ELF-1 (cell line): Measurements from ENCODE around the gene BGN.

Experiments used
- DNase-seq: peaks from one replicate; pipeline ENCODE4 v3.0.0-alpha.2; 2016; ENCODE audit warnings: low read depth, low spot score

The BGN gene

DNA sequence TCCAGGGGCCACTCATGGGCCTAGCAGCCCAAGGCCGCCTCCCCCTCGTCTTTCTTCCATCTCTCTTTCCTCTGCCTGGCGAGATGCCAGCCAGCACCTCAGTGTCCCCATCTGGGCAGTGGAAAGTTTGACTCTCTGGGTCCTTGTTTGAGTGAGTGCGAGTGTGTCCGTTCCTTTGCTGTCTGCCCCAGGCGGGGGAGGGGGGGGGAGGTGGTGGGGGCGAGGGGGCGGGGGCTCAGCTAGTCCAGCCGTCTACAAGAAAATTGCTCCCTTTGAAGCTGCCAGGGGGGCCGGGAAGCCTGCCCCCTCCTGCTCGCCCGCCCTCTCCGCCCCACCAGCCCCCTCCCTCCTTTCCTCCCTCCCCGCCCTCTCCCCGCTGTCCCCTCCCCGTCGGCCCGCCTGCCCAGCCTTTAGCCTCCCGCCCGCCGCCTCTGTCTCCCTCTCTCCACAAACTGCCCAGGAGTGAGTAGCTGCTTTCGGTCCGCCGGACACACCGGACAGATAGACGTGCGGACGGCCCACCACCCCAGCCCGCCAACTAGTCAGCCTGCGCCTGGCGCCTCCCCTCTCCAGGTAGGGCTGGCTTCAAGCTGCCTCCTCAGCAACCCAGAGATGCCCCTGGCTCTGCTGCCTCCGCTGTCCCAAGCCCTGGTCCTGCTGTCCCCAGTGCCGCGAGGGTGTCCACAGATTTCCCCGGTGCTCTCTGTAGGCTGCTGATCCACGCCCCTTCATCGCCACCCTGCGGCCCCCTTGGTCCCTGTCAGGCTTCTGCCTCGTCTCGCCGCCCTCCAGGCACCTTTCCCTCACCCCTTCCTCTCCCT, at the start of gene BGN:
Gene BGN (plus strand): TSS at position 440 of the 821 bp plus-strand sequence. CDS start 9,652 bp downstream, outside the sequence.
- peak; percentile 89 for DNase-seq

DNA sequence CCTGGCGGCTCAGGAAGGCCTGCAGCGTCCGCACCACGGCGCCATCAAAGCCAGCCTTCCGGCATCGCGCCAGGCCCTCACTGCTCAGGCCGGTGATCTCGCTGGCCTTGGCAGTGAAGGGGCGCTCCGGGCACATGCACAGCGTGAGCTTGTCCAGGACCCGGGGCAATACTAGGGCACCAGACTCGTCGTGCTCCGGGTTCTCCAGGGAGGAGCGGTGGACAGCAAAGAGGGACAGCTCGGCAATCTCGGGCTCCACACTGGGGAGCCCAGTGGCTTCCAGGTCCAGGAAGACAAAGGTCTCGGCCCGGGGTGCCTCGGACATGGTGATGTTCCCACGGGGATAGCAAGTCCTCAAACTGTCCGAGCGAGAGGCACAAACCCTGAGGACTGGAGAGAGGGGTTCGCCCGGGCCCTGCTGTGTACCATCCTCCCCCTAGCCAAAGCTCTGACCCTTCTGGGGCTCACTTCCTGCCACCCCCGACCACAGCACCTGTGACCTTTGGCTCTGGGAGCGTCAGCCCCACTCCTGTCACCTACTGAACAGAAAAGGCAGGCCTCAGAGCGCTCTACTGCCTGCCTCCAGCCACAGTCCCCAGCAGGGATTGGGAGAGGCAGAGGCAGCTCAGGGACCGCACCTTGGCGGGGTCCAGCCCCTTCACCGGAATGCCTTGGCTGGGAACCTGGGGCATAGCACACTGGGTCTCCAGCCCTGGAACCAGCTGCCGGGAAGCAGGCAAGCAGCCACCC, 49.5 kb upstream of the BGN start:
- no peak for DNase-seq

DNA sequence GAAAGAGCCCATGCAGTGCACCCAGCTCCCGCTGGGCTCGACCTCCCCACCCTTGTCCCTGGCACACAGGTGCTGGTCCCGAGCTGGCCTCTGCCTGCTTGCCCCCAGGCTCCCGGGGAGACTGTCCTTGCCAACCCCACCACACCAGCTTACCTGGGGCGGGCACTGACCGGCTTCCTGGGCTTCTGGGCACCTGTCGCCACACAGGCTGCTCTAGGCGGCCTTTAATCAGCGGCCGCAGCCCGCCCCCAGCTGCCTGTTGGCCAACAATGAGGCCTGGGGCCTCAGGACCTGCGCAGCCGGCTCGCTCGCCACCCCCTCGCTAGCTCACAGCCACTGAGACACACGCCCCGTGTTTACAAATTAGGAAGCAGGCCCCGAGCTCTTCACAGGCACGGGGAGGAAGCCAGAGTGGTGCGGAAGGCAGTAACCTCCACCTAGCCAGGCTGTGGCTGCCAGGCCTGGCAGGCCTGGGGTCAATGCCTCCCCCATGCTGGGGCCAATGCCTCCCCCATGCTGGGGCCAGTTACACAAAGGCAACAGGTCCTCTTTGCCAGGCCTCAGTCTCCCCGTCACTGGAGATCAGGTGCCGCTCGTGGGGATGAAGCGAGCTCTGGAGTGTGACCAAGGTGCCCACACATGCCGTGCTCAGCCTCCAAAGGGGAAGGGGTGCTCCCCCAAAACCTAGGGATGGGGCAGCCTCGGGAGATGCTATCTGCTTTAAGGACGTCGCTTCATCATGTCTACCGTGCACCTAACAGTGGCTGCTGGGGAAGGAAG, 48.7 kb upstream of the BGN start, which contains the start of gene TREX2:
Gene TREX2 (minus strand): TSS at position 201 of the 780 bp plus-strand sequence. CDS start 626 bp downstream, outside the sequence.
- DNase-seq: peak; percentile 57

DNA sequence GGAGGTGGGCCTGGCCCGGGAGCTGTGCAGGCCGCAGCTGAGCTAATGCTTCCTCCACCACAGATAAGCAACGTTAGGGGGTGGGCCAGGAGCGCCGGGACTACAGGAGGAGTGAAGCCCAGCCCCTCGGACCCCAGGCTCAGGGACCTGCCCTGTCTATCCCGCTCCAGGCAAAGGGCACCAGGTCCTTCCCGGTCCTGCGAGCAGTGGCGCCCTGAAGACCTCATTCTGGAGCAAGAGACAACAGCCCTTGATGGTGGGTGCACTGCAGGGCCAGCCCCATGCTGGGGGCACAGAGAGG, 48.2 kb upstream of the BGN start:
- no peak for DNase-seq

DNA sequence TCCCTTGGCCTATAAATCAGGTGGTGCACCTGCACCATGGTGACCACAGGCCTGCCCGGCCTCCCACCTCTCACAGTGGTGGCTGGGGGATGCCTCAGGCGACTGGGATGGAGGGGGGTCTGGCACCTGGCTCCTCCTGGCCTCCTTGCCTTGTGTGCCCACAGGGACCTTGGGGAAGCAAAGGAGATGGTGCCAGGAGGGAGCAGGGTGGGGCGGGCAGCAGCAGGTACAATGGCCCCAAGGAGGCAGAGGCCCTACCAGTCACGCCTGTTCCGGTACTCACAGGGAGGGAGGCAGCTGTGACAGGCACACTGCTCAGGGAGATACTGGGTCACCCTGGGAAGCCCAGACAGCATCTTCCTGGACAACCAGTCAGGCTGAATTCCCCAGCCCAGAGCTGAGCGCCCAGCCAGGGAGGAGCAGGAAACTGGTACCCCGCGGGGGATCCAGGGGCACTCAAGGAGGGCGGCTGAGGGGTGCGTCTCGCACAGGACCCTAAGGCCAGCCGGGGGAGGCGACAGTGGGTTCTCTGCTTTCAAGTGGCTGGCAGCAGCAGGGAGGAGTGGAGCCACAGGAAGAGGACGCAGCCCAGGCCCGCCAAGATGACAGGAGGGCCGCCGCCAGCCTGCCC, 47.7 kb upstream of the BGN start:
- DNase-seq: no peak

DNA sequence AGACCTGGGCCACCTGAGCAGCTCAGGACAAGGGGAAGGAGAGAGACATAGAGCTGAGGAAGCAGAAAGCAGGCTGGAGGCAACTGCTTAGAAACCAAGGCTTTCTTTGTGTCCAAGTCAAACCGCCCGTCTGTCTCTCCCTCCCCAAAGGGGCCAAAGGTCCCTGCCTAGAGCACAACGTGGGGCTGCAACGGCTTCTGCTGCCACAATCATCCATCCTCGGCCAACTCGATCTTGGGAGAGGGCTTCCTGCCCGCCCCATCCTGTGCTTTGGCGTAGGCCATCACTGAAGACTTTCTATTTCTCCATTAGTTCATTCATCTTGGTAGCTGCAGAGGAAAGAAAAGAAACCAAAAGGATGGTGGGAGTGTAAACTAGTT, 47.2 kb upstream of the BGN start:
- no peak for DNase-seq

DNA sequence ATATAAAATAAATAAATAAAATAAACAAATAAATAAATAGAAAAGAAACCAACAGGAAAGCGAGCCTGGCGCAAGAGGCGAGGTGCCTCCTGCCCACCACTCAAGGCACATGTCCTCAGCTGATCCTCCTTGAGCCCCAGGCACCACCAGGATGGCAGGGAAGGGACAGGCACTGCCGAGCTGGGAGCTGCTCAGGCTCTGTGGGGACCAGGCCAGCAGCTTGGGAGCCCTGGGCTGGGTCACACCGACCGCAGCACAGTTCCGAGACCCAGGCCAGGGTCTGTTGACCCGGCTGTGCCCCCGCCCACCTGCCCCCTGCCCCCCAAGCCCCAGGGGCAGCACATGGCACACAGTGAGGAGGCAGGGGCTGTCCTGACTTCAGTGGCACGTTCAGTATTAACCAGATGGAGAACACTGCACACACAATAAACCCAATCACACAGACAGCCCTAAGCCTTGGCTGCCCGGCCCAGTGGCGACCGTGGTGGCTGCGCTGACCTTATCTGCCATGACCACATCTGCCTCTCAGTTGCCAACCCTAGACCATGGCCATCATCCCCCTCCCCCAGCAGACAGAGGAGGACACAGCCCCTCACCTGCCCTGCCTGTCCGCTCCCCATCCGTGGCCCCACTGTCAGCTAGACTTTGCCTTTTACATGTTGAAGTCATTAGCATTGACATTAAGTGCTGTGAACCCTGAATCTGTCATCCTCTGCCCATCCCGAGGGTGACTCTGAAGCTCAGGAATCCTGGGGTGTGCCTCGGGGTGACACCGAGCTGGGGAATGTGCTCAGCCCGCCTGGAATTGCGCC, 46.0 kb upstream of the BGN start:
- DNase-seq: no peak

DNA sequence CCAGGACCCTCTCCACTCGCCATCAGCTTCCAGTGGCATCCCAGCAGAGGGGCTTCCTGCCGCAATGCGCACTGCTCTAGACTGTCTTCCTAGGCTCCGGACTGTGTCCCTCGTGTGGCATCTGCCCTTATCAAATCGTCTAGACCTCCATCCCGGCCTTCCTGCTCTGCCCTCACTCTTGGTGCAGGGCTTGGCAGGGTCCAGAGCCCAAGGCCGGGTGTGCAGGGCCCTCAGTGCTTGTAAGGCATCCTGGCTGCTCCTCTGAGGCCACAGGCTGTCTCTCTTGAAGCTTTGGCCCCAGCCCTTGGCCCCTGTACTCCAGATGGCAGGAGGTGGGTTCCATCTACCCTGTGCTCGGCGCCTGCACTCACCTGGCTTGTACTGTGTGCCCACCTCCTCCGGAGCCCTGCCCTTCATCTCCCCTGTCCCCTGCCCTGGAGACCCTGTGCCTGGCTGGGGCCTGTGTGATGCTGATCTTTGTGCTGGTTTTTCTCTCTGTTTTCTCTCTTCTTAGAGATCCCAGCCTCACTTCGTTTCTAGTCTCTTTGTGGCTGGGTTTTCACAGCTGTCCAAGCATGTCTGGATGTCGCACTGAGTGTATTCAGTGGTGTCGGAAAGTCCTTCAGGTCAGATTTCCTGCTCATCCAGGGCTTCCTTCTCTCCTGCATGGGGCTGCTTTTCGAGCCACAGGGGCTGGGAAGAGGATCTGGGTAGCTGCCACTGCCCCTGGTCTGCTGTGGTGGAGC, 45.2 kb upstream of the BGN start:
- no peak for DNase-seq

DNA sequence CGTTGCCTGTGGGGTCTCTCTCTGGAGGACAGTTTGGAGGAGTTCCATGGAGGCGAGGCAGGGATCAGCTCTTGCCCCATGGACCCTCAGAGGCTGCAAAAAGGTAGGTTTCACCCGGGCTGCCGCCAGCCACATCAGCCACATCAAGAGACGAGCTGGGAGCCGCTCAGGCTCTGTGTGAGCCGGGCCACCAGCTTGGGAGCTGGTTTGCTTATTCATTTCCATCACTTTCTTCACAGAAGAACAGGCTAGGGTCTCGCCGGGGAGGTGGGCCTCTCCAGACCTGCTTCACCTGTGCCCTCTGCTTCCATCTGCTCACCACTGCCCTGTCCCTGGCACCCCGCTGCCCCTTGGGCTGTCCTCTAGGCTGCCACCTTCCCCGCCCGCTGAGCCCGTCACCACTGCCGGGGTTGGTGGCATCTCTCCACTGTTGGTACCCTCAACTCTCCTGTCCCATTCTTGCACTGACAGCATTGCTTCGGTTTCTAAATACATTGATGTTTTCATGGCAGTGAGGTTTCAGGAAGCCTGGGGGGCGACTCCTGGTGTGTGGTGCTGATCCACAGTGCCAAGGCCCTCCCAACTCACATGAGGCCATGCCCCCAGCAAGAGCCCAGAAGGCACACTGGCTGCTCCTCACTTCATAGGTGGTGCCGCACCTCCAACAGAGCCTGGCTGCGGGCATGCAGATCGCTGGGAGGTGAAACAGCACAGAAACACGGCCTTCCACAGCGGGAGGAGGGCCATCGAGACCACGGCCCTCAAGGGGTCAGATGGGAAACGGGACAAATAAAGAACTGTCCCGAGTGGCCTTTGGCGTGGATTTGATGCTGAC, 44.4 kb upstream of the BGN start:
- no peak for DNase-seq

DNA sequence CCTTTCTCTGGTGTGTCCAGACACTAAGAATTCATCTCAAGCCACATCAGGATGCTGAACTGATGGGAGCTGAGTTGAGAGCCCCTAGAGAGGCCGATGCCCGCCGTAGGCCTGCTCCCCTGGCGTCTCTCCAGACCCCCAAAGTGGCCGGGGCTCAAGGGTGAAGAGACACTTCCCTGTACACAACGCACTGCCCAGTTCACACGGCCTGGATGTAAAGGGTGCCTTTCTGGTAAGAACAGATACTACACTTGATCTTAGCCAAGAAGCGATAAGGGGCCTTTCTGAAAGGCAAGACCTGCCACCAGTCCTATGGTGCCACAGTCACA, 43.9 kb upstream of the BGN start:
- DNase-seq: no peak

DNA sequence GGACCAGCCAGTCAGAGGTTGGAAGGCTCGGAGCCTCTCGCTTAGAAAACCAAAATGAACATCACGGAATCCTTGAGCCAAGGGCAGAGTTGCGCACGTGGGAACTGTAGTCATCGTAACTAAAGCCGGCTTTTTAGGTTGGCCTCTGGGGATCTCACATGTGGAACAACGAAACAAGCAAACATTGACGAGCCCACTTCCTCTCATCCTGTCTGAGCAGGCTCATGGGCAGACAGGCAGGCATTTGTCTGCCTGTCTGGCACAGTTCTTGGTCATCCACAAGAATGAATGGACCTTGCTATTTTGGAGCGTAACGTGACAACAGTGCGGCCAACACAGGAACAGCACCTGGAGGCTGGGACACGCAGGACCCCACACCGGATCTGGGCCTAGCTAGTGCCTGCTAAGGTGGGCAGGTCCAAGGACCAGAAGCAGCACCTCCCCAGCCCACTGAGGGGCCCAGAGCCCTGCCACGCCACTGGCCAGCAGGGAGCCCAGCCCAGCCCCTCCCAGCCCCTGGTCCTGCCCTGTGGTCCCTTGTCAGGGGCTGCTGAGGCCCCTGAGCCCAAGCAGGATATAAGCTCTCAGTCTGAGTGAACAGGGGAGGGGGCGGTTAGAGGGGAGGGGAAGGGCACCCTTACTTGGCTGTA, 39.8 kb upstream of the BGN start:
- DNase-seq: no peak

DNA sequence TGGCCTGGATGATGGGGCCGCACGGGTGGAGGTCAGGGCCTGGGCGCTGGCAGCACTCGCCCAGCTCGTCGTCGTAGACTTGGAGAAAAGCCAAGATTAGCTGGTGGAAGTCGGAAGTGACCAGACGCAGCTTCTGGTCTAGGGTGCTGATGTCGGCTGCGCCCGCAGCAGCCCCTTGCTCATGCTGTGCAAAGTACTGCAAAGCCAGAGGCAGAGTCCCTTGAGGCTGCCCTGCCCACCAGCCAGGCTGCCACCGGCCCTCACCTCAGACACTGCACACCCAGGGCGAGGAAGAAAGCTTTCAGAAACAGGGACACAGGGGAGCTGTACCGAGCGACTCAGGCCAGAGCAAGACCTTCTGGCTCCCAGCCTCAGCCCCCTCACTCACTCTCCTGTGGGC, 39.2 kb upstream of the BGN start:
- no peak for DNase-seq

DNA sequence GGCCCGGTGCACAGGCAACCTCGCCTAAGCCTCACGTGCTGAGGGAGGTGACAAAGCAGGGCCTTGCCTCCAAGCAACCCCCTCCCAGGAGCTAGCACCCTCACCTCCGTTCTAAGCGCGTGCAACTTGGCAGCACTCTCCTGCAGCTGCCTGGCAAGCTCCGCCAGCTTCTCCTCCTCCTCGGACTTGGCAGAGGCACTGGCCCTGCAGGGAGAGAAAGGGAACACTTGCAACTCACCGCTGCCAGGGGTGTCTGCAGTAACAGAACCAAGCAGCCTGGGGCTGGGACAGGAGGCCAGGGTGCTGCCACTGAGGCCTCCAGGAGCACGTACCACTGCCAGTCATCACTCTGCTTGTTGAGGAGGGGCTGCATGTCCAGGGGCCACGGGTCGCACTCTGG, 38.6 kb upstream of the BGN start:
- DNase-seq: no peak

DNA sequence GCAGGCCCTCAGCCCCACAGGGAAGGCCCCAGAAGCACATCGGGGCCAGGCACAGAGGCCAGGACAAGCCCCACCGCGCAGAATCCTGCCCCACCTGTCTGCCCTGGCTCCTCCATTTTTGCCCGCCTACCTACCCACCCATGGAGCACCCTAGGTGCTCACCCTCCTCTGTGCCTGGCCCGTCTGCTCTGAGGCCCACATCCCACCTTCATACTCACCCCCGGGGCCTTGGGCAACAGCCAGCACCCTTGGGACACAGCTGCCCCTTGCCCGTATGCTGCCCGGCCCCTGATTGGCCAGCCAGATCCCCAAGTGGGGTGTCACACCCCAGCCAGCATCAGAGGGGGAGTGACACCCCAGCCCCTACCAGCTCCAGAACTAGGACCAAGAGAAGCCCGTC, 38.1 kb upstream of the BGN start:
- DNase-seq: no peak

DNA sequence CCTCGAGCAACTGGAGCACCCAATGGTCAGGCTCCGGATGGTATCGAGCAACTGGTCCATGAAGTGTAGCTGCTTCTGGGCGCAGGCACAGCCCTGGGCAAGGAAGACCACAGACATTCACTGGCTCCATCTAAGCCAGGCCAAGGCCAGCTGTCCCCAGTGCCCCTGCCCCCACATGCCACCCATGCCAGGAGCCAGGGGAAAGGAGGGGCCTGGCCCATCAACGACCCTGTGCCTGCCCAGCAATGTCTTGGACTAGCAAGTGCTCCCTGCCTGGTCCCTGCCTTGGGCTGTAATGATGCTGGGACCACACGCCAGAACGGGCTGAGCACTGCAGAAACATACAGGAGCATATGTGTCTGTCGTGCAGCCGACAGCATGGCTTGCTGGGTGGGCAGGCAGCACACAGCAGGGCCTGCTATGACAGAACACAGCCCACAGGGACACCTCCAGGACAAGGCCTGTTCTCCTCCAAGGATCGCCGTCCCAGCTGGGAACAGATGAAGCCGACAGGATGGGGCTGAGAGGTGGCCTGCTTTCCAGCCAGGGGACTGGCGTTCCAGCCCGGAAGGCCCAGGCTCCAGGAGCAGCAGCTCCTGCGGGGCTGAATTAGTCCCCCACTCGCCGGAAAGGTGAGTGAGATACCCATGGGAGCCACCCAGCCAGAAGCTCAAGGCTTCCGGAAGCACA, 37.5 kb upstream of the BGN start:
- no peak for DNase-seq

DNA sequence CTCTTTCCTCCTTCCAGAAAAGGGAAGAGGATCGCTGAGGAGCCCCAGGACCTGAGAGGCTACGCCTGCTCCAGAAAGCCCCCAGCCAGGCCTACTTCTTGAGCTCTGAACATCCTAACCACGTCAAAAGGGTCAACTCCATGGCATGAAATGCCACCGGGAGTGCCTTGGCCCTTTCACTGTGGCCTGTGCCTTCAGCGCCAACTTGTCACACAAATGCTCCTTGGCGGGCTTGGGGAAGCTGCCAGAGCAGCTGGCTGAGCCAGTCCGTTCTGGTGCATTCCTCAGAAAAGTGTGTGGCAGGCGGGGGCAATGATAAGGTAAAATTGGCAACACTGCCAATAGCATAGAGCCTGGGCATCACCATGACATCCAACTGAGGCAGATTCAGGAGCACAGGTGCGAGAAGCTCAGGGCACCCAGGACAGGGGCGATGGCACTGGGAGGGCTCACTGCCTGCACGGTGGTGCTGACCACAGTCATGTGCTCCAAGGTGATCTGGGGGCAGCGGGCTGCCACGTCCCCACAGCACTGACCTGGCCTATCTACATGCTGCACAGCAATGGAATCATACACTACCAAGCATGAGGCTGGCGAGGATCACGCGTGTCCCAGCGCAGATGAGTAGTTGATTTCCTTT, 36.8 kb upstream of the BGN start:
- DNase-seq: no peak

DNA sequence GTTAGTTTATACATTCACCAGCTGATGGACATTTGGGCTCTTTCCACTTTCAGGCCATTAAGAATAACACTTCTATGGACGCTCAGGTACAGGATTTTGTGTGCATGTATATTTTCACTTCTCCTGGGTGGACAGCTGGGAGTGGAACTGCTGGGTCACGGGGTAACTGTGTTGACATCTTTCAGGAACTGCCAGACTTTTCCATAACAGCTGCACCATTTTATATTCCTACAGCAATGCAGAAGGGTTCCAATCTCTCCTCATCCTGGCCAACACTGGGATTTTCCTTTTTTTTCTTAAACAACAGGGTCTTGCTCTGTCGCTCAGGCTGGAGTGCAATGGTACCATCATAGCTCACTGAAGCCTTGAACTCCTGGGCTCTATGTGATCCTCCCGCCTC, 36.3 kb upstream of the BGN start:
- no peak for DNase-seq

DNA sequence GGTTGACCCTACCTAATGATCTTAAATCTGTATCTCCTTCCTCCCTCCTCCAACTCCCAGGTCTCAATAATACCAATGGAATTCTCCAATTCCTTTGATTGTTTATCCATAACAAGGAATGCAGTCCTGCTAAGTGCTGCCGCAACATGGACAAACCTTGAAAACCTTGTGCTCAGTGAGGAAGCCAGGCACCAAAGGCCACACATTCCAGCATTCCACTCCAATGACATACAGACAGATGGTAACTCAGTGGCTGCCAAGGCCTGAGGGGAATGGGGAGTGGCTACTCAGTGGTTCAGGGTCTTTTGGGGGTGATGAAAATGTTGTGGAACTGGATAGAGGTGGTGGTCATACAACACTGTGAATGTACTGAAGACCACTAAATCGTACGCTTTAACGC, 34.8 kb upstream of the BGN start:
- peak; percentile 83 for DNase-seq
